Osteoblast (primary cell): Measurements from ENCODE around the gene IQCN. TPM values are rescaled to one million over a fixed set of nuclear protein-coding genes. Genes with fewer than 3 reads are reported as not detected.

Experiments used
- DNase-seq: peaks from one replicate; pipeline ENCODE4 v3.0.0; 2011; ENCODE audit warnings: low spot score, mixed read lengths; ENCODE audit not compliant: insufficient read length; ENCODE audit errors: missing footprints
- H2AFZ ChIP-seq: 2 replicates; pipeline ENCODE4 v1.6.0; 2011; ENCODE audit warnings: mild to moderate bottlenecking, low read length
- H3K27ac ChIP-seq: 2 replicates; pipeline ENCODE4 v1.5.1; 2011; ENCODE audit warnings: mild to moderate bottlenecking, low read depth, low read length, moderate library complexity
- H3K27me3 ChIP-seq: 2 replicates; pipeline ENCODE4 v1.6.0; 2012; ENCODE audit warnings: mild to moderate bottlenecking, control low read depth, inconsistent platforms, low read length, moderate library complexity; ENCODE audit not compliant: insufficient read depth
- H3K36me3 ChIP-seq: 2 replicates; pipeline ENCODE4 v1.5.1; 2011; ENCODE audit warnings: mild to moderate bottlenecking, low read length, control low read depth, moderate library complexity; ENCODE audit not compliant: insufficient read depth
- H3K4me1 ChIP-seq: 2 replicates; pipeline ENCODE4 v1.5.1; 2011; ENCODE audit warnings: mild to moderate bottlenecking, low read length, control low read depth, moderate library complexity; ENCODE audit not compliant: insufficient read depth
- H3K4me2 ChIP-seq: 2 replicates; pipeline ENCODE4 v1.6.0; 2011; ENCODE audit warnings: mild to moderate bottlenecking, low read length; ENCODE audit not compliant: insufficient read depth
- H3K4me3 ChIP-seq: fragments of 200-600 bp; sonication (generic); 3 replicates; pipeline ENCODE4 v1.5.1; 2012; ENCODE audit warnings: mild to moderate bottlenecking, low read length, inconsistent platforms; ENCODE audit not compliant: insufficient read depth
- H3K79me2 ChIP-seq: 2 replicates; pipeline ENCODE4 v1.6.0; 2012; ENCODE audit warnings: mild to moderate bottlenecking, low read length, control low read depth, inconsistent platforms; ENCODE audit not compliant: insufficient read depth
- H3K9me3 ChIP-seq: 2 replicates; pipeline ENCODE4 v1.5.1; 2011; ENCODE audit warnings: low read depth, low read length, control low read depth
- H4K20me1 ChIP-seq: 2 replicates; pipeline ENCODE4 v1.6.0; 2012; ENCODE audit warnings: mild to moderate bottlenecking, low read length, control low read depth; ENCODE audit not compliant: insufficient read depth
- total RNA-seq: library from RNA; depleted of rRNA; stranded (reverse); fragments of >200 nt; gene quantifications from 2 replicates; pipeline ENCODE4 v1.2.3, GENCODE V29; 2012
- TF ChIP-seq, protein P1 (sequence below): IDR thresholded peaks from 2 replicates; pipeline ENCODE4 v1.5.1; 2011; ENCODE audit warnings: mild to moderate bottlenecking, low read depth, low read length, moderate library complexity; ENCODE audit errors: extremely low read depth

The IQCN gene
- total RNA-seq, 1 donor, result 2.5 TPM

- TF ChIP-seq, protein P1, sequence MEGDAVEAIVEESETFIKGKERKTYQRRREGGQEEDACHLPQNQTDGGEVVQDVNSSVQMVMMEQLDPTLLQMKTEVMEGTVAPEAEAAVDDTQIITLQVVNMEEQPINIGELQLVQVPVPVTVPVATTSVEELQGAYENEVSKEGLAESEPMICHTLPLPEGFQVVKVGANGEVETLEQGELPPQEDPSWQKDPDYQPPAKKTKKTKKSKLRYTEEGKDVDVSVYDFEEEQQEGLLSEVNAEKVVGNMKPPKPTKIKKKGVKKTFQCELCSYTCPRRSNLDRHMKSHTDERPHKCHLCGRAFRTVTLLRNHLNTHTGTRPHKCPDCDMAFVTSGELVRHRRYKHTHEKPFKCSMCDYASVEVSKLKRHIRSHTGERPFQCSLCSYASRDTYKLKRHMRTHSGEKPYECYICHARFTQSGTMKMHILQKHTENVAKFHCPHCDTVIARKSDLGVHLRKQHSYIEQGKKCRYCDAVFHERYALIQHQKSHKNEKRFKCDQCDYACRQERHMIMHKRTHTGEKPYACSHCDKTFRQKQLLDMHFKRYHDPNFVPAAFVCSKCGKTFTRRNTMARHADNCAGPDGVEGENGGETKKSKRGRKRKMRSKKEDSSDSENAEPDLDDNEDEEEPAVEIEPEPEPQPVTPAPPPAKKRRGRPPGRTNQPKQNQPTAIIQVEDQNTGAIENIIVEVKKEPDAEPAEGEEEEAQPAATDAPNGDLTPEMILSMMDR, result no peak
- Histone ChIP-seq H3K4me2 (no peak overlapping the region), H3K27ac (peak overlapping the region; percentile 54), H2AFZ (no peak overlapping the region), H3K36me3 (peaks cover 14% of the 10 kb centered on the region), H4K20me1 (no peaks in the 10 kb centered on the region), H3K9me3 (no peaks in the 10 kb centered on the region), H3K4me3 (no peak overlapping the region), H3K27me3 (no peaks in the 10 kb centered on the region), H3K79me2 (peaks cover 21% of the 10 kb centered on the region), H3K4me1 (peaks cover 7% of the 10 kb centered on the region)
- peak; percentile 90 for DNase-seq
These were observed 39.1 kb upstream of the IQCN start for GRCh38 chr19:18313398-18313797.

DNA sequence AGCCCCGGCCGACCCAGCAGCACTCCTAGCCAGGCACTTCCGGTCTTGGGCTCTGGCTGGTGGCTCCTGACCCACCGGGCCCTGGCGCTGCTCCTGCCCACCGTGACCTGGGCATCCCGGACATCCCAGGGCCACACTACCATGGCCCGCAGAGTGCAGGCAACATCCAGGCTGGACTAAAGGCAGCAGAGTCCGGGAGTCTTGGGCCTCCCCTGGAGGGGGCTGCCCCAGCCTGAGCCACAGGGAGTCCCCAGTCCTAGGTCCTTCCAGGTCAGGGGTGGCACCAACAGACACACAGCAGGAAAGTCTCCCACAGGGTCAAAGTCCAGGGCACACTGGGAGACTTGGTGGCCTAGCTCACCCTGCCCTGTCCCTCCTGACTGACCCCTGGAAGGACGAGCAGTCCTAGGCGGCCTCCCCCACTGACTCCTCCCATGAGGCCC, 37.9 kb upstream of the IQCN start:
- peak; percentile 36 for DNase-seq
- peaks cover 11% of the 10 kb centered on the region for H3K79me2 ChIP-seq
- peaks cover 7% of the 10 kb centered on the region for H3K4me1 ChIP-seq
- no peak overlapping the region for H3K4me3 ChIP-seq
- TF ChIP-seq, protein P1, result no peak
- no peaks in the 10 kb centered on the region for H3K27me3 ChIP-seq
- H4K20me1 ChIP-seq, result no peaks in the 10 kb centered on the region
- no peak overlapping the region for H2AFZ ChIP-seq
- H3K9me3 ChIP-seq, result no peaks in the 10 kb centered on the region
- H3K27ac ChIP-seq, result no peak overlapping the region
- no peak overlapping the region for H3K4me2 ChIP-seq
- peaks cover 17% of the 10 kb centered on the region for H3K36me3 ChIP-seq

DNA sequence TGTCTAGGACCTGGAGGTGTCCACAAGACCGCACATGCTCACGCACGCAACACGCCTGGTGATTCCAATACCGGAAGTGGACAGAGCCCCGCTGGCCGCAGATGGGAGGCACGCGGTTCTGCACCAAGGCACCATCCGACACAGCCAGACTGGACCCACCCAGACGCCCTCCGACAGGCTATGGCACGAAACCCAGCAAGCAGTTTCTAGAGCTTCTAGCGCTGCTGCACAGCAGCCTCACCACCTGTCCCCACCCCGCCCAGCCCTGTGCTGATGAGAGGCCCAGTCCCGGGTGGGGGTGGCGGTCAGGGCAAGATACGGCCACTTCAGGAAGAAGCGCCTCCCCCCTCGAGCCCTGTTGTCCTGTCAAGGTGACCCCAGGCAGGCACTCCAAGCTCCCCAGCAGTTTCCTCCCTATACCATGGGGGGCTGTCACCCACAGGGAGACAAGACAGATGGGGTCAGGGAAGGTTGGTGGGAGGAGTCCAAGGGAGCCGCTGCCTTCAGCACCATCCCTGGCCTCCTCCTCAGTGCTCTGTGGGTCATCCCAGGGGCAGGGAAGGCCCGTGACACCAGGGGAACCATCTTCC, 37.3 kb upstream of the IQCN start:
- Histone ChIP-seq H3K4me3 (no peak overlapping the region), H3K36me3 (peaks cover 18% of the 10 kb centered on the region), H3K27me3 (no peaks in the 10 kb centered on the region), H3K79me2 (peaks cover 11% of the 10 kb centered on the region), H3K4me1 (peaks cover 7% of the 10 kb centered on the region), H2AFZ (no peak overlapping the region), H3K9me3 (no peaks in the 10 kb centered on the region), H3K27ac (no peak overlapping the region), H4K20me1 (no peaks in the 10 kb centered on the region), H3K4me2 (no peak overlapping the region)
- DNase-seq, result peak; percentile 66
- TF ChIP-seq, protein P1, result no peak

DNA sequence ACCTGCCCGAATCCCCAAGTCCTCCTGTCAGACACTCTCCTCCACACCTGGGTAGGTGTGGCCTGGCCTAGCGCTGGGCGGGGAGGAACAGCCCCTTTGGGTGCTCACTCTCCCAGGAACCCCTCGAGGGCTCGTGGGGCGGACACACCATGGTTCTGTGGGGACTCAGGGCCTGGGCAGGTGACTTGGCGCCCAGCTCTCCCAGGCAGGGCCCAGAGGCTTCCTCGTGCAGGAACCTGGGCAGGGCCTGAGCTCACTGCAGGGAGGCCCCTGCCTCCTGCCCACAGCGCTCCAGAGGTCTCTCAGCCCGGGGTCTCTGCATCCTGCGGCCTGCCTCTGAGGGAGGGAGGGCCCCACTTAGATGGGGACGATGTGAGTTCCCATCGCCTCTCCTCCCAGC, 36.7 kb upstream of the IQCN start:
- Histone ChIP-seq H3K36me3 (peaks cover 20% of the 10 kb centered on the region), H3K4me1 (peaks cover 7% of the 10 kb centered on the region)

More for the DNA sequence above, 36.7 kb upstream of the IQCN start:
- Histone ChIP-seq H3K27me3 (no peaks in the 10 kb centered on the region), H4K20me1 (no peaks in the 10 kb centered on the region), H3K27ac (no peak overlapping the region), H3K79me2 (peaks cover 11% of the 10 kb centered on the region), H3K9me3 (no peaks in the 10 kb centered on the region), H2AFZ (no peak overlapping the region), H3K4me2 (no peak overlapping the region), H3K4me3 (no peak overlapping the region)
- TF ChIP-seq, protein P1, result no peak
- DNase-seq, result peak; percentile 73
